HFF-Myc (cell line): ENCODE results near the gene PDE10A.

ENCODE experiments used
- DNase-seq: peaks from one replicate; pipeline ENCODE4 v3.0.0-alpha.2; 2011; ENCODE audit warnings: low read depth; ENCODE audit errors: extremely low read depth
- H3K4me3 ChIP-seq: replicated peaks from 2 replicates; pipeline ENCODE4 v1.5.1; 2011; ENCODE audit warnings: low read depth, mild to moderate bottlenecking, control low read depth, low read length
- TF ChIP-seq, protein P1 (sequence below): IDR thresholded peaks from 2 replicates; pipeline ENCODE4 v1.5.1; 2012; ENCODE audit warnings: mild to moderate bottlenecking, low read depth, low read length, control low read depth; ENCODE audit errors: missing control alignments

PDE10A gene

DNA sequence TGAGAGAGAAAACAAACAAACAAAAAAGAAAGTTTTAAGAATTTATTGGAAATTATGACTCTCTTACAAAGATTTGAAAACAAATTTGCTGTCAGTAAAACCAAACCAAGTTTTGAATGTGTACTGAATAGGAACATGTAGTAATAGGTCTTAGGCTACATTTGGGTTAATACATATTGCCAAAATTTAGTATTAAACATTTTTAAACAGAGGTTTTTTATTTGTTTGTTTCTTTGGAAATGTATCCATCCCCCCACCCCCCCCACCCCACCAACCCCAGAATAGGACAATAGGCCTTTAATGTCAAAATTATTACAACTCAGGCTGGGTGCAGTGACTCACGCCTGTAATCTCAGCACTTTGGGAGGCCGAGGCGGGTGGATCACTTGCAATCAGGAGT, 356.1 kb downstream of the PDE10A start:
- no peak for DNase-seq
- H3K4me3 ChIP-seq = no peak overlapping the region
- TF ChIP-seq, protein P1, sequence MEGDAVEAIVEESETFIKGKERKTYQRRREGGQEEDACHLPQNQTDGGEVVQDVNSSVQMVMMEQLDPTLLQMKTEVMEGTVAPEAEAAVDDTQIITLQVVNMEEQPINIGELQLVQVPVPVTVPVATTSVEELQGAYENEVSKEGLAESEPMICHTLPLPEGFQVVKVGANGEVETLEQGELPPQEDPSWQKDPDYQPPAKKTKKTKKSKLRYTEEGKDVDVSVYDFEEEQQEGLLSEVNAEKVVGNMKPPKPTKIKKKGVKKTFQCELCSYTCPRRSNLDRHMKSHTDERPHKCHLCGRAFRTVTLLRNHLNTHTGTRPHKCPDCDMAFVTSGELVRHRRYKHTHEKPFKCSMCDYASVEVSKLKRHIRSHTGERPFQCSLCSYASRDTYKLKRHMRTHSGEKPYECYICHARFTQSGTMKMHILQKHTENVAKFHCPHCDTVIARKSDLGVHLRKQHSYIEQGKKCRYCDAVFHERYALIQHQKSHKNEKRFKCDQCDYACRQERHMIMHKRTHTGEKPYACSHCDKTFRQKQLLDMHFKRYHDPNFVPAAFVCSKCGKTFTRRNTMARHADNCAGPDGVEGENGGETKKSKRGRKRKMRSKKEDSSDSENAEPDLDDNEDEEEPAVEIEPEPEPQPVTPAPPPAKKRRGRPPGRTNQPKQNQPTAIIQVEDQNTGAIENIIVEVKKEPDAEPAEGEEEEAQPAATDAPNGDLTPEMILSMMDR = no peak

DNA sequence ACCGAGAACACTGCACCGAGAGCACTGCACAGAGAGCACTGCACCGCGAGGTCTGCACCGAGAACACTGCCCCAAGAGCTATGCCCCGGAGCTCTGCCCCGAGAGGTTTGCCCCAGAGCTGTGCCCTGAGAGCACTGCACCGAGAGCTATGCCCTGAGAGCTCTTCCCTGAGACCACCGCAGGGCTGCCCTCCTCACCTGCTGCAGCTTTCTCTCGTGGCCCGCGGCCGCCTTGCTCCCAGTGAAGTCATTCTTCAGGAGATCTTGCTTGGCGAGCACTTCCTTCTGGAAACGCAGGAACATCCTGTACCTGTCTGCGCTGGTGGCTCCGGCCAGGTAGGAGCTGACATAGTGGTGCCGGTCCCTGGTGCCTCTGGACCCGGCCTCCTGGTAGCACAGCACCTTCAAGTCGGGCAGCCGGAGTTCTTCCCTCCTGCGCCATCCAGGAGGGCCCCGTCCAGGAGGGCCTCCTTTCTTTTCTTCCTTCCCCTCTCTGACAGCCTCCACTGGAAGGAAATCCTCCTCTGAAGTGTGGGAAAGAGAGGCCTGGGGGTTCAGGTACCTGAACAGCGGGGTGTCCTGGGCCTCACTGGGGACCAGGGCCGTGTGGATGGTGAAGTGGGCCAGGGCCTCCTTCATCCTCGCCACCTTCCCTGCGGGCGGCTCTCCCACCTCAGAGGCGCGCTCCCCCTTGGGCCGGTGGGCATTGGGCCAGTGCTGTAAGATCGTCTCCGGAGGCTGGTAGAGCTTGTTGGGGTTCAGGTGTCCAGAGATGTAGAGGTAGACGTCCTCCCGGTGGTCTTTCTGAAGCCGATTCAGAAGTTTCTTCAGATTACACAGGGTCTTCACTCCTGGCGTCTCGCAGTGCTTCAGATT, 361.4 kb downstream of the PDE10A start:
- H3K4me3 ChIP-seq = no peak overlapping the region
- no peak for DNase-seq
- TF ChIP-seq, protein P1 = no peak

DNA sequence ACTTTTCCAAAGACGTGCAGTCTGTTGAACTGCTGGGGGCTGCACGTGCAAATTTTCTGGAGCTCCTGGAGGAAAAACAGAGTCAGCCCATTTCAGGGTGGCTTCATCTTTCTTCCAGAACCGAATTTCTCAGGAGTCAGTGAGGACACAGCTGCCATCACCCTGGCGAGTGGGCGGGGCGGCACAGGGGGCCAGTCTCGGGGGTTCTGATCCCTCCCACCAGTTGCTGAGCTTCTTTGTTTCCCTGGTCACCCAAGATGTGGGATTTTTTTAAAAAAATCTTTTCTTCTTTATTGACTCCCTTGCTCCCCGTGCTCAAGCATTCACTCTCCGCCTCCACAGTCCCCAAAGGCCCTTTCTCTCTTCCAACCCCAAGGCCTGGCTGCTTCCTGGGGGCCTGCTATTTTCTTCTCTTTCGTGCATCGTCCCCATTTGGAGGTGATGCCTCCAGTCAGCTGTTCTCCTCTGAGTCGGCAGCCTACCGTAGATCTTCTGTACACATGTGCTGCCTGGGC, 362.6 kb downstream of the PDE10A start:
- no peak overlapping the region for H3K4me3 ChIP-seq
- DNase-seq = no peak
- TF ChIP-seq, protein P1 = no peak

DNA sequence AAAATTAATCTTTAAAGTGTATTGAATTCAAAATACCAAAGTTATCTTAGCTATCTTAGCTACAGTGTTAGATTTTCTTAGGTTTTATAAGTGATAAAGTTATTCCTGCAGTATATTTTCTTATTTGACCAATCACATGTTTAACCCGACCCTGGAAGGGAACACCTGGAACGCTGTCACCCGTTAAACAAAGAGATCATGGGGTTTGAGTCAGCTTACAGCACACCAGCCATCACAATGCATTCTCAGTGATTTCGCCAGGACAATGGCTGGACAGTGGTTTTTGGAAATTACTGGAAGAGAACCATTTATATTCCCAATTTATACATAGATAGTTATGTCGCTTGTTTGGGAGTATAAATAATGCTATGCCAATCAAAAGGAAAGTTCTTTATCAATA, 364.2 kb downstream of the PDE10A start:
- TF ChIP-seq, protein P1 = no peak
- no peak overlapping the region for H3K4me3 ChIP-seq
- no peak for DNase-seq

DNA sequence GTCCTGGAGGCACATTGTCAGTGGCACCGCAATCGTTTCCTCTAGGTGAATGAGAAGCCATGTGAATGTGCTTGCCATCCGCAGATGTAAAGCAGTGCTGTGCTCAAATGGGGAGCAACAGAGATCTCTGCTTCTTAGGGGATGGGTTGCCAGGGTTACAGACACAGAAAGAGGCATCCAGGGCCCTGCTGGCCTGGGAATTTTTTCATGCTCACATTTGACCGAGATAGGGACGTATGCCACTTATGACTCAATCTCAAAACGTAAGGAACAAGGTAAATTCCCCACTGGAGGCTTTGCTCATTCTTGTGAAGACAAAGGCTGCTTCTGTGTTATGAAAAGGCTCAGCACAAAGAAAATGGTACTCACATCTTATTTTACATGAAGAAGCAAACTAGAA, 364.6 kb downstream of the PDE10A start:
- no peak for DNase-seq
- TF ChIP-seq, protein P1 = no peak

DNA sequence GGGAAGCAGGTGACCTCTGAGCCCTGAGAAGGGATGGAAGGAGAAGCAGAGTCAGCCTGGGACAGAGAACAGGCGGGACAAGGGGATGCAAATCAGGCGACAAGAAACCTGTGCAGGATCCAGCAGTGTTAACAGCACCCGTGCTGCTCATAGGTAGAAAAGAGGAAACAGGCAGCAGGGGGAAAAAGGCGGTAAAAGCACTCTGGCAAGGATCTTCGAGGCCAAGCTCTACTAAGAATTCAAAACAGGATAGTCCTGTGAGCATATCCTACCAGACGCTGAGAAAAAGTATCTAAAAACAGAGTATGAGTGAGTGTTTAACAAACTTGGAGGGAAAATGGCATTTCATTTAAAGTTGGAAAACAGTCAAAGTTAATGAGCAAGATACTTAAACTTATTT, 370.4 kb downstream of the PDE10A start:
- TF ChIP-seq, protein P1 = no peak
- no peak overlapping the region for H3K4me3 ChIP-seq
- no peak for DNase-seq

More for the DNA sequence above, 364.6 kb downstream of the PDE10A start:
- no peak overlapping the region for H3K4me3 ChIP-seq
